Measurements from ENCODE around the gene TPT1.
A peak's percentile ranks its signal among the peaks of the same experiment; 100 is the strongest.

The TPT1 gene

GRCh38 chr13:45337803-45338202, 3.2 kb downstream of the TPT1 start:
- DNase-seq (ENCODE audit: low read depth, low spot score): no peak
- no peak overlapping the region for H3K4me3 ChIP-seq (ENCODE audit: low read length)

- H3K4me3 ChIP-seq (ENCODE audit: low read length): no peak overlapping the region
- no peak for DNase-seq (ENCODE audit: low read depth, low spot score)
Measured at GRCh38 chr13:45337395-45337794, 3.6 kb downstream of the TPT1 start.

- H3K4me3 ChIP-seq (ENCODE audit: low read length): no peak overlapping the region
- no peak for DNase-seq (ENCODE audit: low read depth, low spot score)
Measured at GRCh38 chr13:45336025-45336800, 4.8 kb downstream of the TPT1 start.

GRCh38 chr13:45335397-45336024, 5.5 kb downstream of the TPT1 start:
- H3K4me3 ChIP-seq (ENCODE audit: low read length): no peak overlapping the region
- DNase-seq (ENCODE audit: low read depth, low spot score): no peak

GRCh38 chr13:45333977-45334922, 6.7 kb downstream of the TPT1 start:
- H3K4me3 ChIP-seq (ENCODE audit: low read length): no peak overlapping the region
- peak; percentile 87 for DNase-seq (ENCODE audit: low read depth, low spot score)

- DNase-seq (ENCODE audit: low read depth, low spot score): no peak
- H3K4me3 ChIP-seq (ENCODE audit: low read length): no peak overlapping the region
Measured at GRCh38 chr13:45333251-45333976, 7.6 kb downstream of the TPT1 start.

GRCh38 chr13:45332831-45333219, 8.2 kb downstream of the TPT1 start:
- H3K4me3 ChIP-seq (ENCODE audit: low read length): no peak overlapping the region
- no peak for DNase-seq (ENCODE audit: low read depth, low spot score)

GRCh38 chr13:45332036-45332830, 8.8 kb downstream of the TPT1 start:
- no peak overlapping the region for H3K4me3 ChIP-seq (ENCODE audit: low read length)
- DNase-seq (ENCODE audit: low read depth, low spot score): no peak

- no peak overlapping the region for H3K4me3 ChIP-seq (ENCODE audit: low read length)
- no peak for DNase-seq (ENCODE audit: low read depth, low spot score)
Measured at GRCh38 chr13:45331692-45332035, 9.3 kb downstream of the TPT1 start.

- no peak overlapping the region for H3K4me3 ChIP-seq (ENCODE audit: low read length)
- DNase-seq (ENCODE audit: low read depth, low spot score): no peak
Measured at GRCh38 chr13:45331123-45331619, 9.8 kb downstream of the TPT1 start.

- DNase-seq (ENCODE audit: low read depth, low spot score): no peak
- H3K4me3 ChIP-seq (ENCODE audit: low read length): no peak overlapping the region
Measured at GRCh38 chr13:45328661-45329111, 12.3 kb downstream of the TPT1 start.

GRCh38 chr13:45327253-45327955, 13.6 kb downstream of the TPT1 start:
- no peak for DNase-seq (ENCODE audit: low read depth, low spot score)

GRCh38 chr13:45325806-45326205, 15.2 kb downstream of the TPT1 start:
- no peak overlapping the region for H3K4me3 ChIP-seq (ENCODE audit: low read length)

More at GRCh38 chr13:45327253-45327955, 13.6 kb downstream of the TPT1 start:
- no peak overlapping the region for H3K4me3 ChIP-seq (ENCODE audit: low read length)

GRCh38 chr13:45320876-45321629, 19.9 kb downstream of the TPT1 start:
- no peak overlapping the region for H3K4me3 ChIP-seq (ENCODE audit: low read length)
- no peak for DNase-seq (ENCODE audit: low read depth, low spot score)

More at GRCh38 chr13:45325806-45326205, 15.2 kb downstream of the TPT1 start:
- DNase-seq (ENCODE audit: low read depth, low spot score): no peak

GRCh38 chr13:45316996-45317395, 24.0 kb downstream of the TPT1 start:
- no peak for DNase-seq (ENCODE audit: low read depth, low spot score)
- H3K4me3 ChIP-seq (ENCODE audit: low read length): no peak overlapping the region

- no peak overlapping the region for H3K4me3 ChIP-seq (ENCODE audit: low read length)
- no peak for DNase-seq (ENCODE audit: low read depth, low spot score)
Measured at GRCh38 chr13:45316338-45316737, 24.6 kb downstream of the TPT1 start.

Measured in Jurkat, Clone E6-1 (cell line).